DND-41 (cell line): Measurements from ENCODE around the gene PSTPIP2.

Source experiments
- EZH2 ChIP-seq: IDR thresholded peaks from 3 replicates; pipeline ENCODE4 v1.6.1; 2012; ENCODE audit warnings: borderline replicate concordance, low read depth, mild to moderate bottlenecking, moderate library complexity, low read length, inconsistent platforms; ENCODE audit not compliant: severe bottlenecking
- TF ChIP-seq, protein P1 (sequence below): IDR thresholded peaks from 2 replicates; pipeline ENCODE4 v1.5.1; 2012; ENCODE audit warnings: borderline replicate concordance, low read length, moderate library complexity, mild to moderate bottlenecking; ENCODE audit not compliant: poor library complexity, severe bottlenecking; ENCODE audit errors: extremely low read depth

DNA sequence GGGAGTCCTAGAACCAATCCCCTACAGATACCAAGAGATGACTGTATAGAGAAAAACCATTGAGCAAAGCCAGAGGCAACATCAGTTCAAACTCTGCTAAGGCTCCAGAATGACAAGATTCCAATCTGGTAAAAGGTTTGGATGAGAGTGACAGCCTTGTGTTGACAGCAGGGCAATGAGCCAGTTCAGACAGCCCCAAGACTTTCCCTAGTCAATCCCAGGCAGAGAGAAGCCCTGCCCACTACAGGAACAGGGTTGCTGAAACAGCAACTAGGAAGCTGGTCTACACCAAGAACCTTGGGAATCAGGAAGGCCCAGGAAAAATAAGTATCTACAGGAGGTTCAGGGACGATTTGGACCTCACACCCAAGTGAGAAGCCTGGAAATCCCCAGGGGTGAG is 3.3 kb downstream of the PSTPIP2 start:
- TF ChIP-seq, protein P1, sequence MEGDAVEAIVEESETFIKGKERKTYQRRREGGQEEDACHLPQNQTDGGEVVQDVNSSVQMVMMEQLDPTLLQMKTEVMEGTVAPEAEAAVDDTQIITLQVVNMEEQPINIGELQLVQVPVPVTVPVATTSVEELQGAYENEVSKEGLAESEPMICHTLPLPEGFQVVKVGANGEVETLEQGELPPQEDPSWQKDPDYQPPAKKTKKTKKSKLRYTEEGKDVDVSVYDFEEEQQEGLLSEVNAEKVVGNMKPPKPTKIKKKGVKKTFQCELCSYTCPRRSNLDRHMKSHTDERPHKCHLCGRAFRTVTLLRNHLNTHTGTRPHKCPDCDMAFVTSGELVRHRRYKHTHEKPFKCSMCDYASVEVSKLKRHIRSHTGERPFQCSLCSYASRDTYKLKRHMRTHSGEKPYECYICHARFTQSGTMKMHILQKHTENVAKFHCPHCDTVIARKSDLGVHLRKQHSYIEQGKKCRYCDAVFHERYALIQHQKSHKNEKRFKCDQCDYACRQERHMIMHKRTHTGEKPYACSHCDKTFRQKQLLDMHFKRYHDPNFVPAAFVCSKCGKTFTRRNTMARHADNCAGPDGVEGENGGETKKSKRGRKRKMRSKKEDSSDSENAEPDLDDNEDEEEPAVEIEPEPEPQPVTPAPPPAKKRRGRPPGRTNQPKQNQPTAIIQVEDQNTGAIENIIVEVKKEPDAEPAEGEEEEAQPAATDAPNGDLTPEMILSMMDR = no peak
- TF ChIP-seq EZH2 = no peak
